Neuron (in vitro differentiated cells): Measurements from ENCODE around the gene SPC24.
"Not testable (repeated sequence)": the region's sequence is repeated elsewhere in the genome, so short reads cannot be mapped to it uniquely, and the experiment has no call there.

ENCODE experiments used
- H2AFZ ChIP-seq: one replicate; pipeline ENCODE4 v1.6.1; 2013; ENCODE audit warnings: low read depth, mild to moderate bottlenecking, inconsistent platforms, low read length, moderate library complexity
- H3K27me3 ChIP-seq: one replicate; pipeline ENCODE4 v1.6.1; 2013; ENCODE audit warnings: low read length; ENCODE audit not compliant: insufficient read depth
- H3K36me3 ChIP-seq: one replicate; pipeline ENCODE4 v1.6.1; 2013; ENCODE audit warnings: low read length; ENCODE audit not compliant: insufficient read depth
- H3K4me1 ChIP-seq: one replicate; pipeline ENCODE4 v1.6.1; 2013; ENCODE audit warnings: low read length; ENCODE audit not compliant: insufficient read depth
- H3K4me3 ChIP-seq: 2 replicates; pipeline ENCODE4 v1.5.1; 2013; ENCODE audit warnings: mild to moderate bottlenecking, low read length, moderate library complexity
- H3K9me3 ChIP-seq: one replicate; pipeline ENCODE4 v1.6.1; 2013; ENCODE audit warnings: low read length

The SPC24 gene

DNA sequence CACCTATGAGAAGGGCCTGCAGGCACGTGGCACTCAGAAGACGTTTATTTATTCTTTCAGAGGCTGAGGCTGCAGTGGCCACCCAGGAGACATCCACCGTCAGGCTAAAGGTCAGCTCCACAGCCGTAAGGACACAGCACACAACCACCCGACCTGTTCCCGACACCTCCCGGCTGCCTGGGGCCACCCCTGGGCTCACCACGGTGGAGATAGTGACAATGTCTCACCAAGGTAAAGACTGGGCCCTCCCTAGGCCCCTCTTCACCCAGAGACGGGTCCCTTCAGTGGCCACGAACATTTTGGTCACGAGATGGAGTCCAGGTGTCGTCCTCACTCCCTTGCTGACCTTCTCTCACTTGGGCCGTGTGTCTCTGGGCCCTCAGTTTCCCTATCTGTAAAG is 32.5 kb downstream of the SPC24 start:
- peaks cover 76% of the 10 kb centered on the region for H3K36me3 ChIP-seq
- no peak overlapping the region for H2AFZ ChIP-seq
- H3K9me3 ChIP-seq, result no peaks in the 10 kb centered on the region
- no peak overlapping the region for H3K4me3 ChIP-seq
- no peaks in the 10 kb centered on the region for H3K27me3 ChIP-seq
- H3K4me1 ChIP-seq, result no peaks in the 10 kb centered on the region

DNA sequence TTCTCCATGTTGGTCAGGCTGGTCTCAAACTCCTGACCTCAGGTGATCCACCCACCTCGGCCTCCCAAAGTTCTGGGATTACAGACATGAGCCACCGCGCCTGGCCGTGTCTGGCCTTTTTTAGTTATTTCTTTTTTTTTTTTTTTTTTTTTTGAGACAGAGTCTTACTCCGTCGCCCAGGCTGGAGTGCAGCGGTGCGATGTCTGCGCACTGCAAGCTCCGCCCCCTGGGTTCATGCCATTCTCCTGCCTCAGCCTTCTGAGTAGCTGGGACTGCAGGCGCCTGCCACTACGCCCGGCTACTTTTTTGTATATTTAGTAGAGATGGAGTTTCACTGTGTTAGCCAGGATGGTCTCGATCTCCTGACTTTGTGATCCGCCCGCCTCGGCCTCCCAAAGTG is 33.6 kb downstream of the SPC24 start:
- not testable (repeated sequence) for H3K27me3 ChIP-seq, H3K4me1 ChIP-seq, H2AFZ ChIP-seq, H3K4me3 ChIP-seq, H3K9me3 ChIP-seq
- peaks cover 77% of the 10 kb centered on the region for H3K36me3 ChIP-seq

- Histone ChIP-seq H2AFZ (no peak overlapping the region), H3K36me3 (peaks cover 90% of the 10 kb centered on the region), H3K4me3 (no peak overlapping the region), H3K27me3 (no peaks in the 10 kb centered on the region), H3K4me1 (no peaks in the 10 kb centered on the region), H3K9me3 (no peaks in the 10 kb centered on the region)
These were observed 39.1 kb downstream of the SPC24 start for GRCh38 chr19:11116507-11116906.

GRCh38 chr19:11115895-11116446 is 39.6 kb downstream of the SPC24 start:
- Histone ChIP-seq H3K9me3 (no peaks in the 10 kb centered on the region), H3K4me1 (no peaks in the 10 kb centered on the region), H2AFZ (no peak overlapping the region), H3K4me3 (no peak overlapping the region), H3K36me3 (peaks cover 90% of the 10 kb centered on the region), H3K27me3 (no peaks in the 10 kb centered on the region)

GRCh38 chr19:11115042-11115441 is 40.5 kb downstream of the SPC24 start:
- Histone ChIP-seq H3K4me3 (no peak overlapping the region), H3K27me3 (no peaks in the 10 kb centered on the region), H3K4me1 (no peaks in the 10 kb centered on the region), H2AFZ (no peak overlapping the region), H3K9me3 (no peaks in the 10 kb centered on the region), H3K36me3 (peaks cover 89% of the 10 kb centered on the region)

DNA sequence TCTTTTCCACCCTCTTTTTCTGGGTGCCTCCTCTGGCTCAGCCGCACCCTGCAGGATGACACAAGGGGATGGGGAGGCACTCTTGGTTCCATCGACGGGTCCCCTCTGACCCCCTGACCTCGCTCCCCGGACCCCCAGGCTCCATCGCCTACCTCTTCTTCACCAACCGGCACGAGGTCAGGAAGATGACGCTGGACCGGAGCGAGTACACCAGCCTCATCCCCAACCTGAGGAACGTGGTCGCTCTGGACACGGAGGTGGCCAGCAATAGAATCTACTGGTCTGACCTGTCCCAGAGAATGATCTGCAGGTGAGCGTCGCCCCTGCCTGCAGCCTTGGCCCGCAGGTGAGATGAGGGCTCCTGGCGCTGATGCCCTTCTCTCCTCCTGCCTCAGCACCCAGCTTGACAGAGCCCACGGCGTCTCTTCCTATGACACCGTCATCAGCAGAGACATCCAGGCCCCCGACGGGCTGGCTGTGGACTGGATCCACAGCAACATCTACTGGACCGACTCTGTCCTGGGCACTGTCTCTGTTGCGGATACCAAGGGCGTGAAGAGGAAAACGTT is 42.4 kb downstream of the SPC24 start:
- Histone ChIP-seq H2AFZ (no peak overlapping the region), H3K4me3 (no peak overlapping the region), H3K9me3 (no peaks in the 10 kb centered on the region), H3K27me3 (no peaks in the 10 kb centered on the region), H3K4me1 (no peaks in the 10 kb centered on the region), H3K36me3 (peaks cover 88% of the 10 kb centered on the region)

GRCh38 chr19:11111771-11112144 is 43.8 kb downstream of the SPC24 start:
- Histone ChIP-seq H3K27me3 (no peaks in the 10 kb centered on the region), H2AFZ (no peak overlapping the region), H3K4me3 (no peak overlapping the region), H3K36me3 (peaks cover 83% of the 10 kb centered on the region), H3K4me1 (no peaks in the 10 kb centered on the region), H3K9me3 (no peaks in the 10 kb centered on the region)

DNA sequence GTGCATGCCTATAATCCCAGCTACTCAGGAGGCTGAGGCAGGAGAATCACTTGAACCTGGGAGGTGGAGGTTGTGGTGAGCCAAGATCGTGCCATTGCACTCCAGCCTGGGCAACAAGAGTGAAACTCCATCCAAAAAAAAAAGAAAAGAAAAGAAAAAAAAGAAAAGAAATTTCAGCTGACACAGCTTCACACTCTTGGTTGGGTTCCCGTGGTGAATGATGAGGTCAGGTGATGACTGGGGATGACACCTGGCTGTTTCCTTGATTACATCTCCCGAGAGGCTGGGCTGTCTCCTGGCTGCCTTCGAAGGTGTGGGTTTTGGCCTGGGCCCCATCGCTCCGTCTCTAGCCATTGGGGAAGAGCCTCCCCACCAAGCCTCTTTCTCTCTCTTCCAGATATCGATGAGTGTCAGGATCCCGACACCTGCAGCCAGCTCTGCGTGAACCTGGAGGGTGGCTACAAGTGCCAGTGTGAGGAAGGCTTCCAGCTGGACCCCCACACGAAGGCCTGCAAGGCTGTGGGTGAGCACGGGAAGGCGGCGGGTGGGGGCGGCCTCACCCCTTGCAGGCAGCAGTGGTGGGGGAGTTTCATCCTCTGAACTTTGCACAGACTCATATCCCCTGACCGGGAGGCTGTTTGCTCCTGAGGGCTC is 44.3 kb downstream of the SPC24 start:
- Histone ChIP-seq H3K9me3 (no peaks in the 10 kb centered on the region), H3K4me3 (no peak overlapping the region), H3K4me1 (no peaks in the 10 kb centered on the region), H2AFZ (no peak overlapping the region), H3K27me3 (no peaks in the 10 kb centered on the region), H3K36me3 (peaks cover 83% of the 10 kb centered on the region)

- Histone ChIP-seq H3K36me3 (peaks cover 83% of the 10 kb centered on the region), H3K4me1 (no peaks in the 10 kb centered on the region), H3K4me3 (no peak overlapping the region), H2AFZ (no peak overlapping the region), H3K27me3 (no peaks in the 10 kb centered on the region), H3K9me3 (no peaks in the 10 kb centered on the region)
These were observed 46.8 kb downstream of the SPC24 start for GRCh38 chr19:11108746-11109145.

GRCh38 chr19:11106477-11106876 is 49.1 kb downstream of the SPC24 start:
- Histone ChIP-seq H3K27me3 (no peaks in the 10 kb centered on the region), H3K4me1 (no peaks in the 10 kb centered on the region), H3K36me3 (peaks cover 81% of the 10 kb centered on the region), H3K9me3 (no peaks in the 10 kb centered on the region), H2AFZ (no peak overlapping the region), H3K4me3 (no peak overlapping the region)

- Histone ChIP-seq H3K27me3 (no peaks in the 10 kb centered on the region), H3K36me3 (peaks cover 78% of the 10 kb centered on the region), H2AFZ (no peak overlapping the region), H3K4me3 (no peak overlapping the region), H3K9me3 (no peaks in the 10 kb centered on the region), H3K4me1 (no peaks in the 10 kb centered on the region)
These were observed 50.5 kb downstream of the SPC24 start for GRCh38 chr19:11105014-11105636.

- H3K4me1 ChIP-seq, H3K4me3 ChIP-seq, H3K9me3 ChIP-seq, H2AFZ ChIP-seq, H3K27me3 ChIP-seq: not testable (repeated sequence)
- H3K36me3 ChIP-seq, result peaks cover 82% of the 10 kb centered on the region
These were observed 51.9 kb downstream of the SPC24 start for GRCh38 chr19:11103667-11104066.

DNA sequence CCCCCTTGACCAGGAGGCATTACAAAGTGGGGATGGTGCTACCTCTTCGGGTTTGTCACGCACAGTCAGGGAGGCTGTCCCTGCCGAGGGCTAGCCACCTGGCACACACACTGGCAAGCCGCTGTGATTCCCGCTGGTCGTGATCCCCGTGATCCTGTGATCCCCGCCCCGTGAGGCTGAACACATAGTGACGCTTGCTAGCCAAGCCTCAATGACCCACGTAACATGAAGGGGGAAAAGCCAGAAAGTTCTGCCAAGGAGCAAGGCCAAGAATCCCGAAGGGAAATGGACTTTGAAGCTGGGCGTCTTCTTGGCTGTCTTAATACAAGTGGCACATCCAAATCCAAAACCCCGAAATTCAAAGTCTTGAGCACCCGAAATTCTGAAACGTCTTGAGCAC is 52.6 kb downstream of the SPC24 start:
- H3K4me1 ChIP-seq, result no peaks in the 10 kb centered on the region
- no peaks in the 10 kb centered on the region for H3K9me3 ChIP-seq
- H2AFZ ChIP-seq, result no peak overlapping the region
- no peak overlapping the region for H3K4me3 ChIP-seq
- H3K27me3 ChIP-seq, result no peaks in the 10 kb centered on the region
- H3K36me3 ChIP-seq, result peaks cover 81% of the 10 kb centered on the region
